Gastroesophageal sphincter (tissue), 3 donors: ENCODE measurements around the gene ATP6V1C2.

ENCODE experiments used
- POLR2A ChIP-seq, 2 donors: fragments of 450-650 bp; IDR thresholded peaks; one replicate each; pipeline ENCODE4 v1.6.1; 2017; ENCODE audit warnings: antibody characterized with exemption in 2 of 2, mild to moderate bottlenecking in 2 of 2, moderate library complexity in 1 of 2
- TF ChIP-seq, protein P1 (sequence below), 4 experiments: fragments of 200-600 bp in 2 of 4; fragments of 450-650 bp in 2 of 4; sonication (generic) in 1 of 4; IDR thresholded peaks; one replicate each; pipeline ENCODE4 v1.5.1; 2017 to 2019; ENCODE audit warnings: antibody characterized with exemption in 4 of 4, mild to moderate bottlenecking in 2 of 4, moderate library complexity in 2 of 4

GRCh38 chr2:10760794-10761504, 39.5 kb downstream of the ATP6V1C2 start:
- no peak for TF ChIP-seq POLR2A (IDR thresholded peaks at IDR 0.05)
- TF ChIP-seq, protein P1, sequence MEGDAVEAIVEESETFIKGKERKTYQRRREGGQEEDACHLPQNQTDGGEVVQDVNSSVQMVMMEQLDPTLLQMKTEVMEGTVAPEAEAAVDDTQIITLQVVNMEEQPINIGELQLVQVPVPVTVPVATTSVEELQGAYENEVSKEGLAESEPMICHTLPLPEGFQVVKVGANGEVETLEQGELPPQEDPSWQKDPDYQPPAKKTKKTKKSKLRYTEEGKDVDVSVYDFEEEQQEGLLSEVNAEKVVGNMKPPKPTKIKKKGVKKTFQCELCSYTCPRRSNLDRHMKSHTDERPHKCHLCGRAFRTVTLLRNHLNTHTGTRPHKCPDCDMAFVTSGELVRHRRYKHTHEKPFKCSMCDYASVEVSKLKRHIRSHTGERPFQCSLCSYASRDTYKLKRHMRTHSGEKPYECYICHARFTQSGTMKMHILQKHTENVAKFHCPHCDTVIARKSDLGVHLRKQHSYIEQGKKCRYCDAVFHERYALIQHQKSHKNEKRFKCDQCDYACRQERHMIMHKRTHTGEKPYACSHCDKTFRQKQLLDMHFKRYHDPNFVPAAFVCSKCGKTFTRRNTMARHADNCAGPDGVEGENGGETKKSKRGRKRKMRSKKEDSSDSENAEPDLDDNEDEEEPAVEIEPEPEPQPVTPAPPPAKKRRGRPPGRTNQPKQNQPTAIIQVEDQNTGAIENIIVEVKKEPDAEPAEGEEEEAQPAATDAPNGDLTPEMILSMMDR (IDR thresholded peaks at IDR 0.05): no peak
